ENCODE results near the gene HNRNPUL1. TPM values are rescaled to one million over a fixed set of nuclear protein-coding genes. Genes with fewer than 3 reads are reported as not detected.

Gene HNRNPUL1
- total RNA-seq, 1 donor: 114 TPM

- H3K9me3 ChIP-seq (ENCODE audit: low read depth, low read length): no peaks in the 10 kb centered on the region
- H3K36me3 ChIP-seq (ENCODE audit: insufficient read depth, low read length): peaks cover 67% of the 10 kb centered on the region
- no peak for DNase-seq (ENCODE audit: insufficient read length, low spot score, missing footprints)
- H4K20me1 ChIP-seq (ENCODE audit: insufficient read depth, low read length): peaks cover 7% of the 10 kb centered on the region
- H3K4me3 ChIP-seq (ENCODE audit: insufficient read depth, low read length): no peak overlapping the region
- TF ChIP-seq CTCF (IDR thresholded peaks at IDR 0.05; ENCODE audit: extremely low read depth, low read depth, low read length): no peak
- H3K27me3 ChIP-seq (ENCODE audit: insufficient read depth, low read length): no peaks in the 10 kb centered on the region
- no peak overlapping the region for H3K4me2 ChIP-seq (ENCODE audit: insufficient read depth, low read length)
- H3K79me2 ChIP-seq (ENCODE audit: insufficient read depth, low read length): peaks cover 8% of the 10 kb centered on the region
- H3K27ac ChIP-seq (ENCODE audit: low read depth, low read length): peak overlapping the region; percentile 50
- H2AFZ ChIP-seq (ENCODE audit: low read length): no peak overlapping the region
- peaks cover 18% of the 10 kb centered on the region for H3K4me1 ChIP-seq (ENCODE audit: insufficient read depth, low read length)
Observed at GRCh38 chr19:41305927-41306793, 42.0 kb downstream of the HNRNPUL1 start.

- peaks cover 7% of the 10 kb centered on the region for H4K20me1 ChIP-seq (ENCODE audit: insufficient read depth, low read length)
- H3K4me1 ChIP-seq (ENCODE audit: insufficient read depth, low read length): peaks cover 26% of the 10 kb centered on the region
- no peak for TF ChIP-seq CTCF (IDR thresholded peaks at IDR 0.05; ENCODE audit: extremely low read depth, low read depth, low read length)
- no peak overlapping the region for H2AFZ ChIP-seq (ENCODE audit: low read length)
- no peaks in the 10 kb centered on the region for H3K9me3 ChIP-seq (ENCODE audit: low read depth, low read length)
- peaks cover 61% of the 10 kb centered on the region for H3K36me3 ChIP-seq (ENCODE audit: insufficient read depth, low read length)
- no peak for DNase-seq (ENCODE audit: insufficient read length, low spot score, missing footprints)
- H3K4me3 ChIP-seq (ENCODE audit: insufficient read depth, low read length): no peak overlapping the region
- H3K27ac ChIP-seq (ENCODE audit: low read depth, low read length): no peak overlapping the region
- no peaks in the 10 kb centered on the region for H3K27me3 ChIP-seq (ENCODE audit: insufficient read depth, low read length)
- H3K4me2 ChIP-seq (ENCODE audit: insufficient read depth, low read length): no peak overlapping the region
- peaks cover 15% of the 10 kb centered on the region for H3K79me2 ChIP-seq (ENCODE audit: insufficient read depth, low read length)
Observed at GRCh38 chr19:41307090-41307875, 43.1 kb downstream of the HNRNPUL1 start.

GRCh38 chr19:41307954-41308449 lies 43.8 kb downstream of the HNRNPUL1 start:
- Histone ChIP-seq H2AFZ (ENCODE audit: low read length) (no peak overlapping the region), H3K4me2 (ENCODE audit: insufficient read depth, low read length) (no peak overlapping the region)
- no peak for TF ChIP-seq CTCF (IDR thresholded peaks at IDR 0.05; ENCODE audit: extremely low read depth, low read depth, low read length)

More at GRCh38 chr19:41307954-41308449, 43.8 kb downstream of the HNRNPUL1 start:
- Histone ChIP-seq H3K36me3 (ENCODE audit: insufficient read depth, low read length) (peaks cover 62% of the 10 kb centered on the region), H3K27me3 (ENCODE audit: insufficient read depth, low read length) (no peaks in the 10 kb centered on the region), H3K4me1 (ENCODE audit: insufficient read depth, low read length) (peaks cover 26% of the 10 kb centered on the region), H4K20me1 (ENCODE audit: insufficient read depth, low read length) (peaks cover 8% of the 10 kb centered on the region), H3K27ac (ENCODE audit: low read depth, low read length) (peak overlapping the region; percentile 96), H3K79me2 (ENCODE audit: insufficient read depth, low read length) (peaks cover 22% of the 10 kb centered on the region), H3K4me3 (ENCODE audit: insufficient read depth, low read length) (no peak overlapping the region), H3K9me3 (ENCODE audit: low read depth, low read length) (no peaks in the 10 kb centered on the region)
- no peak for DNase-seq (ENCODE audit: insufficient read length, low spot score, missing footprints)
